ENCODE results near the gene TTC1. TPM values are rescaled to one million over a fixed set of nuclear protein-coding genes. Genes with fewer than 3 reads are reported as not detected.

Gene TTC1
- total RNA-seq, 1 donor from 2014 or later: 114 TPM

Other genes starting within 250 kb of the TTC1 start
- gene ADRA1B, start 92.7 kb upstream of the TTC1 start, total RNA-seq: 2.7 TPM
- gene PWWP2A, start 110.3 kb downstream of the TTC1 start, total RNA-seq: 13.2 TPM
- gene FABP6, start 220.4 kb downstream of the TTC1 start, total RNA-seq: 3.5 TPM

Data from Right ventricle myocardium inferior (tissue), 1 donor.